Calu3 (cell line): ENCODE results near the gene MTG2. TPM values are rescaled to one million over a fixed set of nuclear protein-coding genes. Genes with fewer than 3 reads are reported as not detected.
"Not testable (repeated sequence)": the region's sequence is repeated elsewhere in the genome, so short reads cannot be mapped to it uniquely, and the experiment has no call there.

Source experiments
- BruUV-seq: library from RNA; stranded (reverse); fragments of 400-500 nt; replicated peaks from 2 replicates; lab custom pipeline; 2021; lab: Mats Ljungman, UMichigan
- CTCF ChIA-PET: fragments of 300-600 bp; sonication (Branson Sonifier 250); formaldehyde crosslinking; loops from one replicate; lab custom pipeline; 2022; ENCODE audit warnings: antibody characterized with exemption; lab: Charles Lee
- DNase-seq: peaks from one replicate; pipeline ENCODE4 v3.0.0; 2022
- H3K27ac Mint-ChIP-seq: one replicate; pipeline ENCODE4 v1.8.0; 2022; ENCODE audit warnings: mixed read lengths; ENCODE audit not compliant: unreplicated experiment
- H3K27me3 Mint-ChIP-seq: one replicate; pipeline ENCODE4 v1.8.0; 2022; ENCODE audit warnings: mixed read lengths; ENCODE audit not compliant: unreplicated experiment
- H3K36me3 Mint-ChIP-seq: one replicate; pipeline ENCODE4 v1.8.0; 2022; ENCODE audit warnings: mild to moderate bottlenecking, moderate library complexity, mixed read lengths; ENCODE audit not compliant: insufficient read depth, unreplicated experiment
- H3K4me1 Mint-ChIP-seq: one replicate; pipeline ENCODE4 v1.8.0; 2022; ENCODE audit warnings: mild to moderate bottlenecking, low read depth, mixed read lengths; ENCODE audit not compliant: unreplicated experiment
- H3K4me3 Mint-ChIP-seq: one replicate; pipeline ENCODE4 v1.8.0; 2022; ENCODE audit warnings: mild to moderate bottlenecking, low read depth, moderate library complexity, mixed read lengths; ENCODE audit not compliant: unreplicated experiment
- H3K9me3 Mint-ChIP-seq: one replicate; pipeline ENCODE4 v1.8.0; 2022; ENCODE audit warnings: low read depth, mixed read lengths; ENCODE audit not compliant: unreplicated experiment
- CTCF ChIP-seq: fragments of 200-600 bp; IDR thresholded peaks from one replicate; pipeline ENCODE4 v1.8.0; 2022; ENCODE audit warnings: antibody characterized with exemption; ENCODE audit not compliant: unreplicated experiment
- intact Hi-C: fragments of 100-400 bp; cut with micrococcal nuclease; formaldehyde crosslinking; loops from one replicate; pipeline ENCODE4 v1.10.0; 2022; ENCODE audit not compliant: unreplicated experiment
- total RNA-seq: library from RNA; stranded (reverse); gene quantifications from 2 replicates; pipeline ENCODE4 v1.2.3, GENCODE V29; 2022

Gene MTG2
- total RNA-seq, 1 experiment from 2014 or later: 87.9 TPM

- peaks cover 24% of the 10 kb centered on the region for H3K4me1 Mint-ChIP-seq
- no peak for TF ChIP-seq CTCF
- intact Hi-C loops: no loop called here
- BruUV-seq: no TSS peak
- H3K4me3 Mint-ChIP-seq: no peak overlapping the region
- CTCF ChIA-PET: interaction anchor here (0.7 kb wide), 1 partner anchor 277 kb away, joined by 3 read pairs; no protein-coding TSS in a partner anchor
- DNase-seq: no peak
- H3K27me3 Mint-ChIP-seq: no peaks in the 10 kb centered on the region
- no peak overlapping the region for H3K27ac Mint-ChIP-seq
- H3K9me3 Mint-ChIP-seq: no peaks in the 10 kb centered on the region
- peaks cover 53% of the 10 kb centered on the region for H3K36me3 Mint-ChIP-seq
Measured at GRCh38 chr20:62147528-62147927, 35.3 kb upstream of the MTG2 start.

GRCh38 chr20:62148383-62148782 lies 34.4 kb upstream of the MTG2 start:
- CTCF ChIA-PET, intact Hi-C loops, H3K27me3 Mint-ChIP-seq, H3K27ac Mint-ChIP-seq, H3K4me3 Mint-ChIP-seq, BruUV-seq, DNase-seq, H3K9me3 Mint-ChIP-seq: not testable (repeated sequence)
- H3K36me3 Mint-ChIP-seq: peaks cover 51% of the 10 kb centered on the region
- peaks cover 24% of the 10 kb centered on the region for H3K4me1 Mint-ChIP-seq

GRCh38 chr20:62148908-62149314 lies 33.9 kb upstream of the MTG2 start:
- Mint-ChIP-seq H3K9me3 (peaks cover 9% of the 10 kb centered on the region), H3K4me1 (peaks cover 24% of the 10 kb centered on the region), H3K27ac (no peak overlapping the region), H3K27me3 (no peaks in the 10 kb centered on the region), H3K36me3 (peaks cover 51% of the 10 kb centered on the region), H3K4me3 (no peak overlapping the region)
- intact Hi-C loops: no loop called here
- BruUV-seq: no TSS peak
- DNase-seq: no peak
- no peak for TF ChIP-seq CTCF
- CTCF ChIA-PET: no interaction called here

- DNase-seq: no peak
- TF ChIP-seq CTCF: no peak
- H3K36me3 Mint-ChIP-seq: peaks cover 47% of the 10 kb centered on the region
- intact Hi-C loops: no loop called here
- peaks cover 25% of the 10 kb centered on the region for H3K4me1 Mint-ChIP-seq
- no peak overlapping the region for H3K27ac Mint-ChIP-seq
- no peak overlapping the region for H3K4me3 Mint-ChIP-seq
- CTCF ChIA-PET: no interaction called here
- no peaks in the 10 kb centered on the region for H3K27me3 Mint-ChIP-seq
- H3K9me3 Mint-ChIP-seq: peaks cover 9% of the 10 kb centered on the region
- BruUV-seq: no TSS peak
Measured at GRCh38 chr20:62149532-62150309, 33.1 kb upstream of the MTG2 start.

- no TSS peak for BruUV-seq
- no peaks in the 10 kb centered on the region for H3K27me3 Mint-ChIP-seq
- CTCF ChIA-PET: no interaction called here
Measured at GRCh38 chr20:62150310-62150575, 32.6 kb upstream of the MTG2 start.

More at GRCh38 chr20:62150310-62150575, 32.6 kb upstream of the MTG2 start:
- Mint-ChIP-seq H3K36me3 (peaks cover 45% of the 10 kb centered on the region), H3K4me1 (peaks cover 25% of the 10 kb centered on the region), H3K27ac (no peak overlapping the region), H3K4me3 (no peak overlapping the region), H3K9me3 (peaks cover 9% of the 10 kb centered on the region)
- no peak for DNase-seq
- TF ChIP-seq CTCF: no peak
- intact Hi-C loops: no loop called here
